ENCODE results near the gene VMP1.
"Not testable (repeated sequence)": the region's sequence is repeated elsewhere in the genome, so short reads cannot be mapped to it uniquely, and the experiment has no call there.

The VMP1 gene

GRCh38 chr17:59856859-59857794, 149.7 kb downstream of the VMP1 start:
- H3K9me3 ChIP-seq (replicated peaks in 1 of 11): no peaks in the 10 kb centered on the region
- H3K27me3 ChIP-seq: no peaks in the 10 kb centered on the region
- peaks cover 0 to 68% (median 13%) of the 10 kb centered on the region in 10 experiments; a peak in 13 of 20 replicates for H3K4me1 ChIP-seq
- TF ChIP-seq Cebpa-rat (IDR thresholded peaks at IDR 0.05): no peak
- H4K20me1 ChIP-seq: no peaks in the 10 kb centered on the region
- H3K36me3 ChIP-seq: peaks cover 7 to 24% (median 12%) of the 10 kb centered on the region in 11 experiments; a peak in 20 of 22 replicates
- H3K27ac ChIP-seq: peak overlapping the region in 1 of 11 experiments; percentile 19; a peak in 3 of 22 replicates
- no peak overlapping the region for H3K4me3 ChIP-seq
- H3K4me2 ChIP-seq: peak overlapping the region in 3 of 11 experiments; percentile 54 to 74 (median 61); a peak in 4 of 22 replicates
- H3K9ac ChIP-seq: no peak overlapping the region

- Histone ChIP-seq H3K9ac (peak overlapping the region in 1 of 11 experiments; percentile 31; a peak in 1 of 22 replicates), H3K4me1 (peaks cover 0 to 56% (median 10%) of the 10 kb centered on the region in 10 experiments; a peak in 13 of 20 replicates), H3K9me3 (replicated peaks in 1 of 11) (no peaks in the 10 kb centered on the region), H3K27ac (no peak overlapping the region; a peak in 1 of 22 replicates), H4K20me1 (no peaks in the 10 kb centered on the region), H3K36me3 (peaks cover 13 to 35% (median 22%) of the 10 kb centered on the region in 11 experiments; a peak in 21 of 22 replicates), H3K4me3 (no peak overlapping the region), H3K27me3 (no peaks in the 10 kb centered on the region), H3K4me2 (peak overlapping the region in 2 of 11 experiments; percentile 7 to 15; a peak in 1 of 22 replicates)
- no peak for TF ChIP-seq Cebpa-rat (IDR thresholded peaks at IDR 0.05)
These were observed 150.8 kb downstream of the VMP1 start for GRCh38 chr17:59858167-59858816.

GRCh38 chr17:59858932-59859331, 151.5 kb downstream of the VMP1 start:
- Histone ChIP-seq H3K4me2 (peak overlapping the region in 3 of 11 experiments; percentile 7 to 53 (median 12); a peak in 1 of 22 replicates), H3K4me1 (peaks cover 0 to 50% (median 9%) of the 10 kb centered on the region in 10 experiments; a peak in 12 of 20 replicates), H3K4me3 (no peak overlapping the region), H3K9me3 (replicated peaks in 1 of 11) (no peaks in the 10 kb centered on the region), H3K9ac (peak overlapping the region in 2 of 11 experiments; percentile 8 to 34; a peak in 2 of 22 replicates), H3K27me3 (no peaks in the 10 kb centered on the region), H3K36me3 (peaks cover 19 to 42% (median 28%) of the 10 kb centered on the region in 11 experiments; a peak in 21 of 22 replicates), H3K27ac (peak overlapping the region in 3 of 11 experiments; percentile 39 to 46 (median 40); a peak in 4 of 22 replicates), H4K20me1 (no peaks in the 10 kb centered on the region)
- TF ChIP-seq Cebpa-rat (IDR thresholded peaks at IDR 0.05): no peak

GRCh38 chr17:59859444-59860025, 152.1 kb downstream of the VMP1 start:
- Histone ChIP-seq H3K9me3 (replicated peaks in 1 of 11) (no peaks in the 10 kb centered on the region), H3K27me3 (no peaks in the 10 kb centered on the region), H3K4me3 (no peak overlapping the region), H4K20me1 (no peaks in the 10 kb centered on the region), H3K4me2 (peak overlapping the region in 2 of 11 experiments; percentile 7 to 12; a peak in 1 of 22 replicates), H3K36me3 (peaks cover 20 to 48% (median 34%) of the 10 kb centered on the region in 11 experiments; a peak in 21 of 22 replicates), H3K4me1 (peaks cover 0 to 45% (median 9%) of the 10 kb centered on the region in 10 experiments; a peak in 12 of 20 replicates), H3K27ac (peak overlapping the region in 3 of 11 experiments; percentile 39 to 46 (median 40); a peak in 3 of 22 replicates), H3K9ac (peak overlapping the region in 2 of 11 experiments; percentile 8 to 34; a peak in 2 of 22 replicates)
- no peak for TF ChIP-seq Cebpa-rat (IDR thresholded peaks at IDR 0.05)

- H3K4me1 ChIP-seq: peaks cover 0 to 21% (median 0%) of the 10 kb centered on the region in 10 experiments; a peak in 7 of 20 replicates
- H3K4me2 ChIP-seq: no peak overlapping the region
- no peaks in the 10 kb centered on the region for H3K27me3 ChIP-seq
- no peak overlapping the region for H3K27ac ChIP-seq
- TF ChIP-seq Cebpa-rat (IDR thresholded peaks at IDR 0.05): no peak
- no peaks in the 10 kb centered on the region for H3K9me3 ChIP-seq (replicated peaks in 1 of 11)
- H3K9ac ChIP-seq: no peak overlapping the region
- H3K4me3 ChIP-seq: no peak overlapping the region
- no peaks in the 10 kb centered on the region for H4K20me1 ChIP-seq
- H3K36me3 ChIP-seq: peaks cover 20 to 84% (median 56%) of the 10 kb centered on the region in 11 experiments; a peak in 21 of 22 replicates
These were observed 156.2 kb downstream of the VMP1 start for GRCh38 chr17:59863616-59864015.

GRCh38 chr17:59869941-59870218, 162.4 kb downstream of the VMP1 start:
- no peak for TF ChIP-seq Cebpa-rat (IDR thresholded peaks at IDR 0.05)
- no peaks in the 10 kb centered on the region for H3K9me3 ChIP-seq (replicated peaks in 1 of 11)

GRCh38 chr17:59870482-59870881, 163.0 kb downstream of the VMP1 start:
- H3K9ac ChIP-seq: no peak overlapping the region

More at GRCh38 chr17:59869941-59870218, 162.4 kb downstream of the VMP1 start:
- no peak overlapping the region for H3K4me2 ChIP-seq
- no peaks in the 10 kb centered on the region for H3K27me3 ChIP-seq
- no peaks in the 10 kb centered on the region for H4K20me1 ChIP-seq
- peaks cover 15 to 94% (median 55%) of the 10 kb centered on the region in 11 experiments for H3K36me3 ChIP-seq
- H3K4me3 ChIP-seq: no peak overlapping the region
- H3K27ac ChIP-seq: no peak overlapping the region
- no peak overlapping the region for H3K9ac ChIP-seq
- peaks cover 0 to 8% (median 0%) of the 10 kb centered on the region in 10 experiments; a peak in 4 of 20 replicates for H3K4me1 ChIP-seq

GRCh38 chr17:59872351-59872750, 164.9 kb downstream of the VMP1 start:
- Histone ChIP-seq H3K9ac (no peak overlapping the region), H3K36me3 (peaks cover 37 to 94% (median 63%) of the 10 kb centered on the region in 11 experiments), H3K27ac (no peak overlapping the region), H3K9me3 (replicated peaks in 1 of 11) (no peaks in the 10 kb centered on the region), H4K20me1 (no peaks in the 10 kb centered on the region), H3K4me3 (no peak overlapping the region), H3K4me2 (no peak overlapping the region), H3K4me1 (peaks cover 0 to 11% (median 2%) of the 10 kb centered on the region in 10 experiments; a peak in 8 of 20 replicates), H3K27me3 (no peaks in the 10 kb centered on the region)
- no peak for TF ChIP-seq Cebpa-rat (IDR thresholded peaks at IDR 0.05)

More at GRCh38 chr17:59870482-59870881, 163.0 kb downstream of the VMP1 start:
- Histone ChIP-seq H3K36me3 (peaks cover 21 to 94% (median 58%) of the 10 kb centered on the region in 11 experiments), H3K4me1 (peaks cover 0 to 2% (median 0%) of the 10 kb centered on the region in 10 experiments; a peak in 2 of 20 replicates), H3K27ac (no peak overlapping the region), H4K20me1 (no peaks in the 10 kb centered on the region), H3K9me3 (replicated peaks in 1 of 11) (no peaks in the 10 kb centered on the region), H3K27me3 (no peaks in the 10 kb centered on the region), H3K4me2 (no peak overlapping the region), H3K4me3 (no peak overlapping the region)
- TF ChIP-seq Cebpa-rat (IDR thresholded peaks at IDR 0.05): no peak

GRCh38 chr17:59873414-59873813, 166.0 kb downstream of the VMP1 start:
- not testable (repeated sequence) for H3K27ac ChIP-seq; H3K27me3 ChIP-seq; H3K9ac ChIP-seq; H3K4me2 ChIP-seq; H4K20me1 ChIP-seq; H3K4me3 ChIP-seq; H3K9me3 ChIP-seq (replicated peaks in 1 of 11)
- Histone ChIP-seq H3K36me3 (peaks cover 48 to 96% (median 72%) of the 10 kb centered on the region in 11 experiments), H3K4me1 (peaks cover 0 to 11% (median 2%) of the 10 kb centered on the region in 10 experiments; a peak in 8 of 20 replicates)

All from BLaER1 treated with 17β-estradiol and CSF1 and Interleukin-3, amounts not matched to agents 10 nM and 100 nM (cell line).